Gastroesophageal sphincter (tissue), 4 donors: ENCODE measurements around the gene TMEM132E. TPM values are rescaled to one million over a fixed set of nuclear protein-coding genes. Genes with fewer than 3 reads are reported as not detected.

Source experiments
- ATAC-seq: fragments of 150-250 bp; one replicate; pipeline ENCODE4 v1.9.1; 2016; ENCODE audit warnings: mild to moderate bottlenecking, moderate library complexity
- H3K27ac ChIP-seq, 4 donors: fragments of 200-600 bp; sonication (generic) in 3 of 4; 1 replicate in 3 of 4; 2 replicates in 1 of 4; pipeline ENCODE4 v1.5.1; 2016 to 2019
- H3K27me3 ChIP-seq: fragments of 200-600 bp; sonication (generic); one replicate; pipeline ENCODE4 v1.5.1; 2019
- H3K36me3 ChIP-seq, 2 donors: fragments of 200-600 bp; sonication (generic); one replicate each; pipeline ENCODE4 v1.5.1; 2019; ENCODE audit warnings: control low read depth in 1 of 2
- H3K4me1 ChIP-seq, 3 donors: fragments of 200-600 bp; sonication (generic); 1 replicate in 2 of 3; 2 replicates in 1 of 3; pipeline ENCODE4 v1.5.1; 2016 to 2019; ENCODE audit warnings: control low read depth in 2 of 3
- H3K4me3 ChIP-seq, 2 donors: fragments of 200-600 bp; sonication (generic); one replicate each; pipeline ENCODE4 v1.5.1; 2019; ENCODE audit warnings: mild to moderate bottlenecking in 1 of 2, moderate library complexity in 1 of 2
- H3K9me3 ChIP-seq, 3 donors: fragments of 200-600 bp; sonication (generic); one replicate each; pipeline ENCODE4 v1.5.1; 2017 to 2019; ENCODE audit warnings: control low read depth in 2 of 3
- EP300 ChIP-seq: sonication (generic); formaldehyde crosslinking; IDR thresholded peaks from one replicate; pipeline ENCODE4 v1.6.1; 2017; ENCODE audit warnings: antibody characterized with exemption, mild to moderate bottlenecking
- POLR2A ChIP-seq, 2 donors: fragments of 450-650 bp; IDR thresholded peaks; one replicate each; pipeline ENCODE4 v1.6.1; 2017; ENCODE audit warnings: antibody characterized with exemption in 2 of 2, mild to moderate bottlenecking in 2 of 2, moderate library complexity in 1 of 2
- POLR2AphosphoS5 ChIP-seq: sonication (generic); formaldehyde crosslinking; IDR thresholded peaks from one replicate; pipeline ENCODE4 v1.6.1; 2017; ENCODE audit warnings: antibody characterized with exemption
- WGBS, 2 donors: methylation state at CpG; one replicate each; pipeline ENCODE4 v1.1.5; 2018; ENCODE audit warnings: low coverage in 1 of 2; 5-methylcytosine and 5-hydroxymethylcytosine counted together
- total RNA-seq, 4 donors: library from RNA; depleted of rRNA; stranded (reverse); fragments of >200 nt; gene quantifications; one replicate each; pipeline ENCODE4 v1.1.0, GENCODE V29; 2016
- TF ChIP-seq, protein P1 (sequence below), 4 experiments: fragments of 200-600 bp in 2 of 4; fragments of 450-650 bp in 2 of 4; sonication (generic) in 1 of 4; IDR thresholded peaks; one replicate each; pipeline ENCODE4 v1.5.1; 2017 to 2019; ENCODE audit warnings: antibody characterized with exemption in 4 of 4, mild to moderate bottlenecking in 2 of 4, moderate library complexity in 2 of 4

The TMEM132E gene
- total RNA-seq, 4 donors from 2014 or later, result 0.12 to 0.47 TPM; not detected in 2

DNA sequence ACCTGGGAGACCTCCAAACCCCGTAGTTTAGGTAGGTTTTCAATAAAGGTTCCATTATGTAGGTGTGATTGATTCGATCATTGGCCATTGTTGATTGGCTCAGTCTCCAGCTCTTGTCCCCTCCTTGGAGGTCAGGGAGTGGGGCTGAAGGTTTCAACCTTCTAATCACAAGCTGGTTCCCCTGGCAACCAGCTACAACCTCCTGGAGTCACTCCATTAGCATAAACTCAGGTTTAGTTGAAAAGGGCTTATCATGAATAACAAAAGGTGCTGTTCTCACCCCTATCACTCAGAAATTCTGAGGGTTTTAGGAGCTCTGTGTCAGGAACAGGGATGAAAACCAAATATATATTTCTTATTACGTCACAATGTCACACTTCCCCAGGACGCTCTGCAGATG, 28.5 kb downstream of the TMEM132E start:
- no peak for ATAC-seq
- peaks cover 0 to 5% (median 0%) of the 10 kb centered on the region in 3 donors for H3K4me1 ChIP-seq
- no peaks in the 10 kb centered on the region for H3K36me3 ChIP-seq
- peaks cover 59% of the 10 kb centered on the region for H3K27me3 ChIP-seq
- no peak overlapping the region for H3K27ac ChIP-seq
- TF ChIP-seq, protein P1, sequence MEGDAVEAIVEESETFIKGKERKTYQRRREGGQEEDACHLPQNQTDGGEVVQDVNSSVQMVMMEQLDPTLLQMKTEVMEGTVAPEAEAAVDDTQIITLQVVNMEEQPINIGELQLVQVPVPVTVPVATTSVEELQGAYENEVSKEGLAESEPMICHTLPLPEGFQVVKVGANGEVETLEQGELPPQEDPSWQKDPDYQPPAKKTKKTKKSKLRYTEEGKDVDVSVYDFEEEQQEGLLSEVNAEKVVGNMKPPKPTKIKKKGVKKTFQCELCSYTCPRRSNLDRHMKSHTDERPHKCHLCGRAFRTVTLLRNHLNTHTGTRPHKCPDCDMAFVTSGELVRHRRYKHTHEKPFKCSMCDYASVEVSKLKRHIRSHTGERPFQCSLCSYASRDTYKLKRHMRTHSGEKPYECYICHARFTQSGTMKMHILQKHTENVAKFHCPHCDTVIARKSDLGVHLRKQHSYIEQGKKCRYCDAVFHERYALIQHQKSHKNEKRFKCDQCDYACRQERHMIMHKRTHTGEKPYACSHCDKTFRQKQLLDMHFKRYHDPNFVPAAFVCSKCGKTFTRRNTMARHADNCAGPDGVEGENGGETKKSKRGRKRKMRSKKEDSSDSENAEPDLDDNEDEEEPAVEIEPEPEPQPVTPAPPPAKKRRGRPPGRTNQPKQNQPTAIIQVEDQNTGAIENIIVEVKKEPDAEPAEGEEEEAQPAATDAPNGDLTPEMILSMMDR (IDR thresholded peaks at IDR 0.05), result no peak
- TF ChIP-seq EP300, result no peak
- no peak for TF ChIP-seq POLR2A (IDR thresholded peaks at IDR 0.05)
- TF ChIP-seq POLR2AphosphoS5, result no peak
- 51 to 79% methylated on average over 2 to 4 of the region's 4 CpGs for WGBS, 2 donors
- H3K4me3 ChIP-seq, result no peak overlapping the region
- H3K9me3 ChIP-seq, result no peaks in the 10 kb centered on the region

DNA sequence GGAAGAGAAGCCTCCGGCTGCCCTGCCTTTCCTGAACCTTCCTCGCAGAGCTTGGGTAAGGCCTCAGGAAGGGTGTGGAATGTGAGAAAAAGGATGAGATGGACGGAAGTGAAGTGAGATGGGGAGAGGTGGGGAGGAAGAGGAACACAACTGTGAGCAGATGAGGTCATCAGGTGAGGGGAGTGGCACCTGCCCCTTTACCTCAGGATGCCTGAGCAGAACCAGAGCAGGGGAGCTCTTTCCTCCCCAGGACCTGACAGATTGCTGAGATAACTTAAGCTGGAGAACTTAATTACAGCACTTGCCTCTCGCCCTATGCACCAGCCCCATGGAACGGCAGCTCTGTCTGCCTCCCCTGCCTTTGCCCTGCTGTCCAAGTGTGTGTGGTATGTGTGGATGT, 29.8 kb downstream of the TMEM132E start:
- Histone ChIP-seq H3K36me3 (no peaks in the 10 kb centered on the region), H3K27me3 (peaks cover 65% of the 10 kb centered on the region), H3K4me3 (no peak overlapping the region), H3K4me1 (peaks cover 0 to 10% (median 0%) of the 10 kb centered on the region in 3 donors), H3K27ac (no peak overlapping the region), H3K9me3 (no peaks in the 10 kb centered on the region)
- TF ChIP-seq POLR2A (IDR thresholded peaks at IDR 0.05) (no peak), EP300 (no peak), POLR2AphosphoS5 (no peak)
- TF ChIP-seq, protein P1 (IDR thresholded peaks at IDR 0.05), result no peak
- ATAC-seq, result no peak
- WGBS, 2 donors, result 50 to 52% methylated on average over 1 to 3 of the region's 5 CpGs

DNA sequence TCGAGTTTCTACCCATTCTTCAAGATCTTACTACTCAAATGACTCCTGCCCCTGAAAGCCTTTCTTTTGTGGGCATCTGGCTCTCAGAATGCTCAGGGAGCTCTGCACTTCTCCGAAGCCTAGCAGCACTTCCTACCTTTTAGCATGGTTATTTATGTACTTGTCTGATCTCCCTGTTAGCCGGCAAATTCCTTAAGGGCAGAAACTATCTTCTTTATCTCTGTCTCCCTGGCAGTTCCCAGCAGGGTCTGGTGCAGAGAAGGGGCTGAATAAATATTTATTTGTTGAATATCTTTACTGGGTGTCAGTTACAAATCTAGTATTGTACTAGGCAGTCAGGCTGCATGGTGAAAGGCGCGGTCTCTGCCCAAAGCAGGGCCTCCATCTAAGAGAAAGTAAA, 30.7 kb downstream of the TMEM132E start:
- Histone ChIP-seq H3K36me3 (no peaks in the 10 kb centered on the region), H3K27ac (no peak overlapping the region), H3K27me3 (peaks cover 65% of the 10 kb centered on the region), H3K4me1 (peaks cover 0 to 10% (median 0%) of the 10 kb centered on the region in 3 donors), H3K9me3 (no peaks in the 10 kb centered on the region), H3K4me3 (no peak overlapping the region)
- ATAC-seq, result no peak
- TF ChIP-seq EP300 (no peak), POLR2A (IDR thresholded peaks at IDR 0.05) (no peak), POLR2AphosphoS5 (no peak)
- TF ChIP-seq, protein P1 (IDR thresholded peaks at IDR 0.05), result no peak
- WGBS, 2 donors, result 29 to 58% methylated on average over 2 to 5 of the region's 5 CpGs

DNA sequence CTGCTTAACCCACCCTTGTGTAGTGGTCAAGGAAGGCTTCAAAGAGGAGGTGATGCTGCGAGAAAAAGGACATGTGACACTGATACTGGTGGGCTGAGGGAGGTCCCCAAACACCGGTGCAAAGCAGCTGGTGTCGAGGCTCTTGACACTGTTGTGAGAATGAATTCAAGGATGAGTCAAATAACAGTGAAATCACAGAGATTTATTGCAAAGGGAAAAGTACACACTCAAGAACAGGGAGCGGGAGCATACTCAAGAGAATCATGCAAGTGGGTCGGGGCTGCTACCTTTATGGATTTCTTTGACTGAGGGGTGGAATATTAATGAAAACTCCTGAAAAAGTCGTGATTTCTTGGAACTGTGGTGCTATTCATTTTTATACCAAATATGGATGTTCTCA, 31.1 kb downstream of the TMEM132E start:
- H3K4me1 ChIP-seq, result peaks cover 0 to 10% (median 0%) of the 10 kb centered on the region in 3 donors
- peaks cover 65% of the 10 kb centered on the region for H3K27me3 ChIP-seq
- H3K27ac ChIP-seq, result no peak overlapping the region
- ATAC-seq, result no peak
- no peak for TF ChIP-seq POLR2AphosphoS5
- TF ChIP-seq, protein P1 (IDR thresholded peaks at IDR 0.05), result no peak
- TF ChIP-seq POLR2A (IDR thresholded peaks at IDR 0.05), result no peak
- TF ChIP-seq EP300, result no peak
- H3K36me3 ChIP-seq, result no peaks in the 10 kb centered on the region
- WGBS, 2 donors, result 59% methylated on average over 5 to 6 of the region's 6 CpGs
- H3K4me3 ChIP-seq, result no peak overlapping the region
- no peaks in the 10 kb centered on the region for H3K9me3 ChIP-seq

DNA sequence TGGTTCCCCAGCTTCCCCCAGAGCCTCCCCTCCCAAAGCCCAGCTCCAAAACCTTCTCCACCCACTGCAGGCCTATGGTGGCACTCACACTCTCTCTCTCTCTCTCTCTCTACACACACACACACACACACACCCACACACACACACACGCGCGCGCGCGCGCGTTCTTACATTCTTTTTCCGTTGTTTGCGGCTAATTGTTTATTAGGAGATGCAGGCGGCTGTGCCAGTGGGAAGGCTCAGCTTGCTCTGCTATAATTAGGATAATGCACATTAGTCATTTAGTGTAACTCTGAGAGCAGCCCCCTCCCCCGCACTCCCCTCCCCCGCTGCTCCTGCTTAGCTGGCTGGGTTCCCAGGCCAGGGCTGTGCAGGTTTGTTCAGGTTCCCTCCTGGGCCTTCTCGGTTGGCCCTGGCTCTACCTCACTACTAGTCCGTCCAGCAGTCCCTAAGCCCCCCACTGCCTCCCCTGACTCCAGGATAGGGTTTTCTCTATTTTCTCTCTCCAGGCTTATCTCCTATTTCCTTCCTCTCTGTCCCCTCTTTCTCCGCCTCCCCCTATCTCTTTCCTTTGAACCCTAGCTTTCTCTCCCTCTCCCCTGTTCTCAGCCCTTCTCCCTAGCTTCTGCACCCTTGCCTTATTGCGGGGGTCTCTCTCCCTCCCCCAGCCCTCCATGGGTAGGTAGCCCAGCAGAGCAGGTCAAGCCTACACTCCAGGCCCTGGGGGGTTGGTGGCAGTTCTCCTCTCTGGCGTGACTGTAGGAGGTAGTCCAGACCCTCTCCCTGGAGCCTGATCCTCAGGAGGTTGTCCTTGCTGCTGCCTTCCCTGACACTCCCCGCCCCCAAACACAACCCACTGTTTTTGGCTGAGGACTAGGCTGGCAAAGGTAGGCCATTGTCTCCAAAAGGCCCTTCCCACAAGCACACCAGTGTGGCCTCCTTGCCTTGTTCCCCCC, 34.0 kb downstream of the TMEM132E start:
- Histone ChIP-seq H3K27me3 (peaks cover 60% of the 10 kb centered on the region), H3K36me3 (no peaks in the 10 kb centered on the region), H3K4me3 (no peak overlapping the region), H3K27ac (no peak overlapping the region), H3K9me3 (no peaks in the 10 kb centered on the region), H3K4me1 (peaks cover 0 to 10% (median 0%) of the 10 kb centered on the region in 3 donors)
- TF ChIP-seq POLR2A (IDR thresholded peaks at IDR 0.05) (no peak), EP300 (no peak), POLR2AphosphoS5 (no peak)
- TF ChIP-seq, protein P1 (IDR thresholded peaks at IDR 0.05), result no peak
- 17 to 19% methylated on average over 8 to 14 of the region's 19 CpGs for WGBS, 2 donors
- ATAC-seq, result no peak
